CD4-positive, alpha-beta T cell (primary cell): ENCODE results near the gene ZRANB3. TPM values are rescaled to one million over a fixed set of nuclear protein-coding genes. Genes with fewer than 3 reads are reported as not detected.

Experiments used
- ATAC-seq: fragments of 200-7000 bp; cut with Tn5 transposase; one replicate; pipeline ENCODE4 v1.10.0; 2022; ENCODE audit warnings: mild to moderate bottlenecking; ENCODE audit not compliant: poor library complexity
- CTCF ChIA-PET: fragments of 350-600 bp; sonication (Branson Sonifier 250); formaldehyde crosslinking; loops from one replicate; lab custom pipeline; 2021; ENCODE audit warnings: antibody characterized with exemption, inconsistent platforms; lab: Charles Lee
- POLR2A ChIA-PET: fragments of 350-600 bp; sonication (Branson Sonifier 250); formaldehyde crosslinking; loops from one replicate; lab custom pipeline; 2021; ENCODE audit warnings: antibody characterized with exemption, inconsistent platforms; lab: Charles Lee
- DNase-seq, 14 experiments: peaks; one replicate each; pipeline ENCODE4 v3.0.0-alpha.2; 2013 to 2020; ENCODE audit warnings: mixed read lengths in 2 of 14
- H3K27ac ChIP-seq, 2 donors: one replicate each; pipeline versions ENCODE4 v1.5.1 to v1.7.0; 2013; ENCODE audit warnings: low read length in 2 of 2, low read depth in 1 of 2, mild to moderate bottlenecking in 1 of 2
- H3K27me3 ChIP-seq, 2 experiments: 1 replicate in 1 of 2; 2 replicates in 1 of 2; pipeline versions ENCODE4 v1.6.1 to v1.7.0; 2013; ENCODE audit warnings: low read length in 2 of 2, control low read depth in 1 of 2, mild to moderate bottlenecking in 1 of 2, moderate library complexity in 1 of 2; ENCODE audit not compliant: insufficient read depth in 2 of 2, control insufficient read depth in 1 of 2
- H3K36me3 ChIP-seq: one replicate; pipeline ENCODE4 v1.6.1; 2013; ENCODE audit warnings: low read length, control low read depth; ENCODE audit not compliant: insufficient read depth
- H3K4me1 ChIP-seq: one replicate; pipeline ENCODE4 v1.6.1; 2013; ENCODE audit warnings: low read length, control low read depth; ENCODE audit not compliant: insufficient read depth
- H3K4me3 ChIP-seq: one replicate; pipeline ENCODE4 v1.5.1; 2013; ENCODE audit warnings: mild to moderate bottlenecking, low read length, moderate library complexity
- H3K9me3 ChIP-seq, 2 experiments: 1 replicate in 1 of 2; 2 replicates in 1 of 2; pipeline versions ENCODE4 v1.6.1 to v1.7.0; 2013; ENCODE audit warnings: low read length in 2 of 2, mild to moderate bottlenecking in 2 of 2, control low read depth in 1 of 2, moderate library complexity in 1 of 2; ENCODE audit not compliant: control insufficient read depth in 1 of 2, insufficient read depth in 1 of 2
- H3K27ac Mint-ChIP-seq: one replicate; pipeline ENCODE4 v1.8.0; 2020; ENCODE audit warnings: mixed read lengths
- H3K27me3 Mint-ChIP-seq: one replicate; pipeline ENCODE4 v1.8.0; 2021; ENCODE audit warnings: mixed read lengths
- H3K36me3 Mint-ChIP-seq: one replicate; pipeline ENCODE4 v1.8.0; 2021; ENCODE audit warnings: low read depth, mixed read lengths
- H3K4me1 Mint-ChIP-seq: one replicate; pipeline ENCODE4 v1.8.0; 2021; ENCODE audit warnings: low read depth, mixed read lengths
- H3K4me3 Mint-ChIP-seq: one replicate; pipeline ENCODE4 v1.8.0; 2020; ENCODE audit warnings: mild to moderate bottlenecking, mixed read lengths
- H3K9me3 Mint-ChIP-seq: one replicate; pipeline ENCODE4 v1.8.0; 2020; ENCODE audit warnings: mixed read lengths
- CTCF ChIP-seq: fragments of 200-600 bp; IDR thresholded peaks from one replicate; pipeline ENCODE4 v1.8.0; 2022; ENCODE audit warnings: antibody characterized with exemption, mild to moderate bottlenecking
- intact Hi-C, 2 experiments: fragments of 100-400 bp; cut with DNase I in 1 of 2; cut with micrococcal nuclease in 1 of 2; formaldehyde crosslinking; loops; one replicate each; pipeline versions ENCODE4 v1.15.1 to v1.9.0; 2023 to 2025; cut with DNase I, micrococcal nuclease
- total RNA-seq, 174 experiments: library from RNA in 2 of 174; stranded (reverse) in 2 of 174; gene quantifications; one replicate each; pipeline ENCODE4 v1.2.3 and lab custom pipeline; 2021 to 2026

Gene ZRANB3
- total RNA-seq, 2 experiments from 2014 or later: 3.9 to 4.2 TPM

- H3K4me1 Mint-ChIP-seq: peaks cover 29% of the 10 kb centered on the region
- H3K9me3 Mint-ChIP-seq: no peaks in the 10 kb centered on the region
- Histone ChIP-seq H3K27ac (no peak overlapping the region), H3K9me3 (no peaks in the 10 kb centered on the region), H3K4me3 (no peak overlapping the region), H3K36me3 (peaks cover 36% of the 10 kb centered on the region), H3K4me1 (no peaks in the 10 kb centered on the region), H3K27me3 (no peaks in the 10 kb centered on the region)
- intact Hi-C loops: no loop called here
- DNase-seq: no peak
- no peak for ATAC-seq
- no peak overlapping the region for H3K27ac Mint-ChIP-seq
- H3K36me3 Mint-ChIP-seq: peaks cover 83% of the 10 kb centered on the region
- no peaks in the 10 kb centered on the region for H3K27me3 Mint-ChIP-seq
- no peak for TF ChIP-seq CTCF
- CTCF ChIA-PET: no interaction called here
- H3K4me3 Mint-ChIP-seq: no peak overlapping the region
- POLR2A ChIA-PET: no interaction called here
These were observed 434.2 kb downstream of the ZRANB3 start for GRCh38 chr2:135096665-135097446.

- H3K9me3 ChIP-seq: no peaks in the 10 kb centered on the region
- no peaks in the 10 kb centered on the region for H3K27me3 Mint-ChIP-seq
- CTCF ChIA-PET: interaction anchor here (1.1 kb wide), 1 partner anchor 11 kb away, joined by 3 read pairs; no protein-coding TSS in a partner anchor
- POLR2A ChIA-PET: no interaction called here
- H3K4me3 ChIP-seq: no peak overlapping the region
- intact Hi-C loops: no loop called here
- no peak overlapping the region for H3K4me3 Mint-ChIP-seq
- TF ChIP-seq CTCF: no peak
- DNase-seq (no peak), ATAC-seq (no peak)
- no peaks in the 10 kb centered on the region for H3K27me3 ChIP-seq
- H3K36me3 Mint-ChIP-seq: peaks cover 86% of the 10 kb centered on the region
- H3K4me1 Mint-ChIP-seq: peaks cover 29% of the 10 kb centered on the region
- H3K9me3 Mint-ChIP-seq: no peaks in the 10 kb centered on the region
- H3K27ac Mint-ChIP-seq: no peak overlapping the region
- peaks cover 41% of the 10 kb centered on the region for H3K36me3 ChIP-seq
- H3K27ac ChIP-seq: no peak overlapping the region
- no peaks in the 10 kb centered on the region for H3K4me1 ChIP-seq
These were observed 435.4 kb downstream of the ZRANB3 start for GRCh38 chr2:135095591-135095990.

- H3K36me3 ChIP-seq: peaks cover 41% of the 10 kb centered on the region
These were observed 436.5 kb downstream of the ZRANB3 start for GRCh38 chr2:135094508-135094907.

More at GRCh38 chr2:135094508-135094907, 436.5 kb downstream of the ZRANB3 start:
- H3K27me3 Mint-ChIP-seq: no peaks in the 10 kb centered on the region
- H3K4me3 Mint-ChIP-seq: no peak overlapping the region
- peaks cover 86% of the 10 kb centered on the region for H3K36me3 Mint-ChIP-seq
- Histone ChIP-seq H3K9me3 (no peaks in the 10 kb centered on the region), H3K4me3 (no peak overlapping the region), H3K27ac (no peak overlapping the region), H3K27me3 (no peaks in the 10 kb centered on the region), H3K4me1 (no peaks in the 10 kb centered on the region)
- ATAC-seq (no peak), DNase-seq (no peak)
- H3K9me3 Mint-ChIP-seq: no peaks in the 10 kb centered on the region
- intact Hi-C loops: no loop called here
- POLR2A ChIA-PET: no interaction called here
- peaks cover 28% of the 10 kb centered on the region for H3K4me1 Mint-ChIP-seq
- no peak overlapping the region for H3K27ac Mint-ChIP-seq
- TF ChIP-seq CTCF: no peak
- CTCF ChIA-PET: interaction anchor here (1.1 kb wide), 1 partner anchor 10 kb away, joined by 3 read pairs; no protein-coding TSS in a partner anchor
